Measurements from ENCODE around the gene PAK5.

The PAK5 gene

GRCh38 chr20:9829835-9830234, 9.0 kb downstream of the PAK5 start:
- H3K4me3 ChIP-seq (ENCODE audit: low read length), result no peak overlapping the region
- no peak for DNase-seq (ENCODE audit: low read depth)
- no peak for TF ChIP-seq CTCF (conservative IDR thresholded peaks at IDR 0.05; ENCODE audit: low read depth, low read length)

- no peak overlapping the region for H3K4me3 ChIP-seq (ENCODE audit: low read length)
- DNase-seq (ENCODE audit: low read depth), result no peak
- no peak for TF ChIP-seq CTCF (conservative IDR thresholded peaks at IDR 0.05; ENCODE audit: low read depth, low read length)
These were observed 21.2 kb downstream of the PAK5 start for GRCh38 chr20:9817654-9818053.

GRCh38 chr20:9815632-9816031, 23.2 kb downstream of the PAK5 start:
- no peak overlapping the region for H3K4me3 ChIP-seq (ENCODE audit: low read length)
- no peak for TF ChIP-seq CTCF (conservative IDR thresholded peaks at IDR 0.05; ENCODE audit: low read depth, low read length)
- no peak for DNase-seq (ENCODE audit: low read depth)

- TF ChIP-seq CTCF (conservative IDR thresholded peaks at IDR 0.05; ENCODE audit: low read depth, low read length), result no peak
- DNase-seq (ENCODE audit: low read depth), result no peak
These were observed 28.1 kb downstream of the PAK5 start for GRCh38 chr20:9810738-9811137.

GRCh38 chr20:9809271-9809670, 29.6 kb downstream of the PAK5 start:
- no peak for DNase-seq (ENCODE audit: low read depth)

More at GRCh38 chr20:9810738-9811137, 28.1 kb downstream of the PAK5 start:
- no peak overlapping the region for H3K4me3 ChIP-seq (ENCODE audit: low read length)

GRCh38 chr20:9808166-9808565, 30.7 kb downstream of the PAK5 start:
- TF ChIP-seq CTCF (conservative IDR thresholded peaks at IDR 0.05; ENCODE audit: low read depth, low read length), result no peak
- DNase-seq (ENCODE audit: low read depth), result no peak

More at GRCh38 chr20:9809271-9809670, 29.6 kb downstream of the PAK5 start:
- TF ChIP-seq CTCF (conservative IDR thresholded peaks at IDR 0.05; ENCODE audit: low read depth, low read length), result no peak
- no peak overlapping the region for H3K4me3 ChIP-seq (ENCODE audit: low read length)

GRCh38 chr20:9807136-9807535, 31.7 kb downstream of the PAK5 start:
- H3K4me3 ChIP-seq (ENCODE audit: low read length), result no peak overlapping the region
- no peak for TF ChIP-seq CTCF (conservative IDR thresholded peaks at IDR 0.05; ENCODE audit: low read depth, low read length)
- DNase-seq (ENCODE audit: low read depth), result no peak

More at GRCh38 chr20:9808166-9808565, 30.7 kb downstream of the PAK5 start:
- no peak overlapping the region for H3K4me3 ChIP-seq (ENCODE audit: low read length)
